OCI-LY7 (cell line): Measurements from ENCODE around the gene HINT2. TPM values are rescaled to one million over a fixed set of nuclear protein-coding genes. Genes with fewer than 3 reads are reported as not detected.

ENCODE experiments used
- BruUV-seq: library from RNA; stranded (reverse); fragments of 400-500 nt; replicated peaks from 2 replicates; lab custom pipeline; 2021; lab: Mats Ljungman, UMichigan
- CTCF ChIA-PET: fragments of 300-600 bp; sonication (Branson Sonifier 250); formaldehyde crosslinking; loops from one replicate; lab custom pipeline; 2022; ENCODE audit warnings: antibody characterized with exemption; ENCODE audit not compliant: unreplicated experiment; lab: Charles Lee
- POLR2A ChIA-PET: fragments of 300-600 bp; sonication (Branson Sonifier 250); formaldehyde crosslinking; loops from one replicate; lab custom pipeline; 2022; ENCODE audit warnings: antibody characterized with exemption; lab: Charles Lee
- DNase-seq: peaks from one replicate; pipeline ENCODE4 v3.0.0-alpha.2; 2015; ENCODE audit warnings: low spot score
- H2AFZ ChIP-seq: fragments of 200-600 bp; sonication (generic), shearing (Covaris generic); 2 replicates; pipeline ENCODE4 v1.6.1; 2014; ENCODE audit warnings: mild to moderate bottlenecking, antibody characterized with exemption, low read length, moderate library complexity
- H3K27ac ChIP-seq: fragments of 200-600 bp; sonication (generic); 2 replicates; pipeline ENCODE4 v1.5.1; 2014; ENCODE audit warnings: mixed run types, low read depth, mild to moderate bottlenecking, moderate library complexity, low read length, inconsistent platforms; ENCODE audit not compliant: poor library complexity, severe bottlenecking
- H3K36me3 ChIP-seq: fragments of 200-600 bp; sonication (generic); 2 replicates; pipeline ENCODE4 v1.6.1; 2014; ENCODE audit warnings: mild to moderate bottlenecking, antibody characterized with exemption, low read length, moderate library complexity, mixed read lengths; ENCODE audit not compliant: insufficient read depth
- H3K4me1 ChIP-seq: fragments of 200-600 bp; sonication (generic); 2 replicates; pipeline ENCODE4 v1.5.1; 2014; ENCODE audit warnings: mild to moderate bottlenecking, low read length; ENCODE audit not compliant: insufficient read depth, poor library complexity, severe bottlenecking
- H3K4me2 ChIP-seq: fragments of 200-600 bp; sonication (generic); 2 replicates; pipeline ENCODE4 v1.6.1; 2014; ENCODE audit warnings: mild to moderate bottlenecking, low read length
- H3K4me3 ChIP-seq: fragments of 200-600 bp; sonication (generic); 2 replicates; pipeline ENCODE4 v1.5.1; 2014; ENCODE audit warnings: mild to moderate bottlenecking, low read depth, low read length; ENCODE audit not compliant: poor library complexity, severe bottlenecking
- H3K79me2 ChIP-seq: fragments of 200-600 bp; sonication (generic); 2 replicates; pipeline ENCODE4 v1.6.1; 2016; ENCODE audit warnings: low read depth, mild to moderate bottlenecking, low read length, moderate library complexity, mixed read lengths; ENCODE audit not compliant: insufficient read depth
- H3K9me2 ChIP-seq: fragments of 200-600 bp; sonication (generic); 2 replicates; pipeline ENCODE4 v1.6.1; 2016; ENCODE audit warnings: mild to moderate bottlenecking, low read length, mixed read lengths; ENCODE audit not compliant: insufficient read depth
- H3K9me3 ChIP-seq: fragments of 200-600 bp; sonication (generic); 2 replicates; pipeline ENCODE4 v1.6.1; 2014; ENCODE audit warnings: mild to moderate bottlenecking, mixed run types, low read length, mixed read lengths
- H4K20me1 ChIP-seq: fragments of 200-600 bp; sonication (generic); 2 replicates; pipeline ENCODE4 v1.6.1; 2014; ENCODE audit warnings: mild to moderate bottlenecking, antibody characterized with exemption, low read length, moderate library complexity, mixed read lengths; ENCODE audit not compliant: insufficient read depth
- EZH2phosphoT487 ChIP-seq: fragments of 200-600 bp; sonication (generic); IDR thresholded peaks from 2 replicates; pipeline ENCODE4 v1.6.1; 2018; ENCODE audit warnings: low read depth, borderline replicate concordance, mild to moderate bottlenecking, mixed run types, antibody characterized with exemption, low read length, moderate library complexity, mixed read lengths
- intact Hi-C: fragments of 100-400 bp; cut with micrococcal nuclease; formaldehyde crosslinking; loops from one replicate; pipeline ENCODE4 v1.10.0; 2022; ENCODE audit not compliant: unreplicated experiment
- total RNA-seq, 2 experiments: library from RNA; depleted of rRNA in 1 of 2; stranded (reverse); fragments of >200 nt in 1 of 2; shearing (Covaris generic) in 1 of 2; gene quantifications; 2 replicates each; pipeline ENCODE4 v1.2.3, GENCODE V29; 2014 to 2022
- TF ChIP-seq, protein P1 (sequence below): fragments of 200-600 bp; sonication (generic); conservative IDR thresholded peaks from 2 replicates; pipeline ENCODE4 v1.5.1; 2014; ENCODE audit warnings: mild to moderate bottlenecking, antibody characterized with exemption, low read length, moderate library complexity, mixed read lengths

HINT2 gene
- total RNA-seq, 2 experiments from 2014 or later = 82.5 to 84.5 TPM

DNA sequence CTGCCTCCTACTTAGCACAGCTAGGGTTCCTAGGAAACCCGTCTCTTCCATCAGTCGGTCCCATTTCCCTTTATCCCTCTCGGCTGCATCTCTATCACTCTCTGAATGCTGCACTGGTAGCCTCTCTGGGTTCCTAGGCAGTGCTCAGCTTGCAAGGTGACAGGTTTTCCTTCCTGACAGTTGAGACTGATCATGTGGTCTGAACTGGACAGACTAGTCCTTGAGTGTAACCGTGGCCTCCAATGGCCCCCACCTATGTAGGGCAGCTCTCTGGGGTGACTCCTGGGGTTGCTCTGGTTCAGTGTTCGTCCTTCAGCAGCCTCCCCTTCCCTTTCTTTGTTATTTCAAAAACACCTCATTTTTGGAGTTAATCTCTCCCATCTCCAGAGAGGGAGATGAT lies 18.0 kb upstream of the HINT2 start:
- no peaks in the 10 kb centered on the region for H3K36me3 ChIP-seq
- no peak for DNase-seq
- H2AFZ ChIP-seq = no peak overlapping the region
- H3K79me2 ChIP-seq = no peaks in the 10 kb centered on the region
- no peaks in the 10 kb centered on the region for H4K20me1 ChIP-seq
- BruUV-seq = no TSS peak
- no peak overlapping the region for H3K27ac ChIP-seq
- no peak overlapping the region for H3K4me2 ChIP-seq
- no peaks in the 10 kb centered on the region for H3K9me3 ChIP-seq
- ChIA-PET POLR2A (no interaction called here), CTCF (no interaction called here)
- H3K4me1 ChIP-seq = peaks cover 38% of the 10 kb centered on the region
- TF ChIP-seq, protein P1, sequence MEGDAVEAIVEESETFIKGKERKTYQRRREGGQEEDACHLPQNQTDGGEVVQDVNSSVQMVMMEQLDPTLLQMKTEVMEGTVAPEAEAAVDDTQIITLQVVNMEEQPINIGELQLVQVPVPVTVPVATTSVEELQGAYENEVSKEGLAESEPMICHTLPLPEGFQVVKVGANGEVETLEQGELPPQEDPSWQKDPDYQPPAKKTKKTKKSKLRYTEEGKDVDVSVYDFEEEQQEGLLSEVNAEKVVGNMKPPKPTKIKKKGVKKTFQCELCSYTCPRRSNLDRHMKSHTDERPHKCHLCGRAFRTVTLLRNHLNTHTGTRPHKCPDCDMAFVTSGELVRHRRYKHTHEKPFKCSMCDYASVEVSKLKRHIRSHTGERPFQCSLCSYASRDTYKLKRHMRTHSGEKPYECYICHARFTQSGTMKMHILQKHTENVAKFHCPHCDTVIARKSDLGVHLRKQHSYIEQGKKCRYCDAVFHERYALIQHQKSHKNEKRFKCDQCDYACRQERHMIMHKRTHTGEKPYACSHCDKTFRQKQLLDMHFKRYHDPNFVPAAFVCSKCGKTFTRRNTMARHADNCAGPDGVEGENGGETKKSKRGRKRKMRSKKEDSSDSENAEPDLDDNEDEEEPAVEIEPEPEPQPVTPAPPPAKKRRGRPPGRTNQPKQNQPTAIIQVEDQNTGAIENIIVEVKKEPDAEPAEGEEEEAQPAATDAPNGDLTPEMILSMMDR = no peak
- no peak for TF ChIP-seq EZH2phosphoT487
- H3K4me3 ChIP-seq = no peak overlapping the region
- H3K9me2 ChIP-seq = no peaks in the 10 kb centered on the region
- intact Hi-C loops = no loop called here

DNA sequence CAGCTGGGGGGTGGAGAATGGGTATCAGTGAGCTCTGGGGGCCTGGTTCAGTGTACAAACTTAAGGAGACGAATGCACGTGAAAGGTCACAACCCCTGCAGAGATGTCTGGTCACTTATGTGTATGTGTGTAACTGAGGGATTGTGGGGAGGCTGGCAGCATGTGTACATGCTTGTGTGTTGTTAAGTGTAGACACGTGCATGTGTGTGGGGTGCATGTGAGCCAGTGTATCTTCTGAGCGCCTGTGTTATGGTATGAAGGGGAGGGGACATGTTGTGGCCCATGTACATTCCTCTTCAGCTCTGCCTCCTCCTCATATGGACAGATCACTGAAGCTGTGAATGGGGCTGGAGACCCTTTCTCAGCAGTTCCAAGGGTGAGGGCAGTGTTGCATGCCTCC lies 16.2 kb upstream of the HINT2 start:
- Histone ChIP-seq H3K36me3 (no peaks in the 10 kb centered on the region), H2AFZ (no peak overlapping the region), H3K27ac (no peak overlapping the region), H3K4me2 (no peak overlapping the region), H3K79me2 (no peaks in the 10 kb centered on the region), H3K4me3 (no peak overlapping the region), H3K9me3 (no peaks in the 10 kb centered on the region), H3K9me2 (no peaks in the 10 kb centered on the region), H3K4me1 (peaks cover 43% of the 10 kb centered on the region), H4K20me1 (no peaks in the 10 kb centered on the region)
- no peak for TF ChIP-seq EZH2phosphoT487
- TF ChIP-seq, protein P1 = no peak
- POLR2A ChIA-PET = interaction anchor here (0.8 kb wide), 1 partner anchor 14 kb away, joined by 3 read pairs; no protein-coding TSS in a partner anchor
- no peak for DNase-seq
- intact Hi-C loops = no loop called here
- CTCF ChIA-PET = interaction anchor here (0.7 kb wide), 1 partner anchor 41 kb away, joined by 3 read pairs; no protein-coding TSS in a partner anchor
- BruUV-seq = no TSS peak

DNA sequence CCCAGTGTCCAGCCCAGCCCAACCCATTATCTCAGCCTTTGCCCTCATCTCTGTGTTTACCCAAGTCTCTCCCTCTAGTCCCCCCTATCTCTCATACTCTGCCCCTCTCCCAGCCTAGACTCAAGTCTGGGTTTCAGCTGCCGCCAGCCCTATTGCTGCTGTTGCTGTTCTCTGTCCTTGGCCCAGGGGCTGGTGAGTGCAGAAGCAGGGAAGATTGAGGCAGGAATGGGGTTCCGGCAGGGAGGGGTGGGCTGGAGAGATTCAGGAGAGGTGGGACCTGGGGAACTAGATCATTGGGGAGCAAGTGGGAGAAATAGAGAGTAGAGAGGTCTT lies 14.9 kb upstream of the HINT2 start:
- no peaks in the 10 kb centered on the region for H3K79me2 ChIP-seq
- TF ChIP-seq, protein P1 = no peak
- no peak for TF ChIP-seq EZH2phosphoT487
- no peak for DNase-seq
- ChIA-PET CTCF (no interaction called here), POLR2A (no interaction called here)
- intact Hi-C loops = loop anchor here (1.0 to 5.0 kb wide), 3 partner anchors 14 to 172 kb away; partner anchors contain the start of genes CCDC107, HINT2 and RMRP
- H3K9me3 ChIP-seq = no peaks in the 10 kb centered on the region
- H3K4me2 ChIP-seq = peak overlapping the region; percentile 84
- H2AFZ ChIP-seq = peak overlapping the region; percentile 93; the same call in 1 of the 2 replicates
- H3K36me3 ChIP-seq = no peaks in the 10 kb centered on the region
- H3K4me1 ChIP-seq = peaks cover 37% of the 10 kb centered on the region
- peak overlapping the region; percentile 72 for H3K4me3 ChIP-seq
- H3K27ac ChIP-seq = no peak overlapping the region
- H3K9me2 ChIP-seq = no peaks in the 10 kb centered on the region
- BruUV-seq = no TSS peak
- H4K20me1 ChIP-seq = no peaks in the 10 kb centered on the region
